GM18505 (cell line): ENCODE results near the gene ELAVL2.

Experiments
- ATAC-seq: cut with Tn5 transposase; IDR thresholded peaks from one replicate; pipeline ENCODE4 v1.9.1; 2021; ENCODE audit not compliant: unreplicated experiment
- POLR2A ChIP-seq: IDR thresholded peaks from 4 replicates; pipeline ENCODE4 v1.6.1; 2011; ENCODE audit warnings: borderline replicate concordance; ENCODE audit not compliant: insufficient read depth, insufficient read length; ENCODE audit errors: extremely low read depth

The ELAVL2 gene

GRCh38 chr9:23824830-23825591 is 1.0 kb downstream of the ELAVL2 start:
- TF ChIP-seq POLR2A, result no peak
- no peak for ATAC-seq

- no peak for ATAC-seq
- no peak for TF ChIP-seq POLR2A
Measured at GRCh38 chr9:23823986-23824829, 1.8 kb downstream of the ELAVL2 start.

GRCh38 chr9:23823269-23823668 is 2.8 kb downstream of the ELAVL2 start:
- TF ChIP-seq POLR2A, result no peak
- ATAC-seq, result no peak

GRCh38 chr9:23822261-23823169 is 3.5 kb downstream of the ELAVL2 start:
- no peak for ATAC-seq
- no peak for TF ChIP-seq POLR2A

- ATAC-seq, result no peak
- TF ChIP-seq POLR2A, result no peak
Measured at GRCh38 chr9:23821375-23822181, 4.5 kb downstream of the ELAVL2 start.

GRCh38 chr9:23820451-23821374 is 5.3 kb downstream of the ELAVL2 start:
- TF ChIP-seq POLR2A, result no peak

GRCh38 chr9:23819403-23819802 is 6.6 kb downstream of the ELAVL2 start:
- TF ChIP-seq POLR2A, result no peak
- ATAC-seq, result no peak

More at GRCh38 chr9:23820451-23821374, 5.3 kb downstream of the ELAVL2 start:
- ATAC-seq, result no peak

GRCh38 chr9:23814243-23814642 is 11.8 kb downstream of the ELAVL2 start:
- TF ChIP-seq POLR2A, result no peak
- ATAC-seq, result no peak

GRCh38 chr9:23812673-23813072 is 13.4 kb downstream of the ELAVL2 start:
- no peak for ATAC-seq
- TF ChIP-seq POLR2A, result no peak

- no peak for TF ChIP-seq POLR2A
- ATAC-seq, result no peak
Measured at GRCh38 chr9:23811633-23812032, 14.4 kb downstream of the ELAVL2 start.

- ATAC-seq, result no peak
- TF ChIP-seq POLR2A, result no peak
Measured at GRCh38 chr9:23803216-23803615, 22.8 kb downstream of the ELAVL2 start.
